HepG2 (cell line): ENCODE results near the gene RHBDL1. TPM values are rescaled to one million over a fixed set of nuclear protein-coding genes. Genes with fewer than 3 reads are reported as not detected.
A peak's percentile ranks its signal among the peaks of the same experiment; 100 is the strongest.

Experiments
- ISL2 ChIP-seq: sonication (generic); formaldehyde crosslinking; IDR thresholded peaks from 2 replicates; pipeline ENCODE4 v1.5.0; 2020; ENCODE audit warnings: missing genetic modification reagents
- KLF13 ChIP-seq: sonication (generic); formaldehyde crosslinking; IDR thresholded peaks from 2 replicates; pipeline ENCODE4 v1.4.0; 2020; ENCODE audit warnings: mild to moderate bottlenecking, missing genetic modification reagents
- KLF15 ChIP-seq: sonication (generic); formaldehyde crosslinking; IDR thresholded peaks from 2 replicates; pipeline ENCODE4 v1.8.1; 2023; ENCODE audit warnings: borderline replicate concordance, mild to moderate bottlenecking, inconsistent platforms, missing genetic modification reagents, mixed read lengths
- MAZ ChIP-seq, 2 experiments: sonication (generic) in 1 of 2; formaldehyde crosslinking in 1 of 2; IDR thresholded peaks; 2 replicates each; pipeline versions ENCODE4 v1.5.0 to v1.6.1; 2012 to 2020; ENCODE audit warnings: low read depth in 2 of 2, mild to moderate bottlenecking in 2 of 2, borderline replicate concordance in 1 of 2, improper control_type of control experiment in 1 of 2, low read length in 1 of 2, missing genetic modification reagents in 1 of 2, moderate library complexity in 1 of 2
- MIXL1 ChIP-seq: IDR thresholded peaks from 2 replicates; pipeline ENCODE4 v1.6.1; 2016
- MTA3 ChIP-seq: sonication (generic); formaldehyde crosslinking; IDR thresholded peaks from 2 replicates; pipeline ENCODE4 v1.4.0; 2020; ENCODE audit warnings: missing genetic modification reagents
- PATZ1 ChIP-seq: sonication (generic); formaldehyde crosslinking; IDR thresholded peaks from 2 replicates; pipeline ENCODE4 v1.4.0; 2020; ENCODE audit warnings: missing genetic modification reagents
- PAX8 ChIP-seq: sonication (generic); formaldehyde crosslinking; IDR thresholded peaks from 2 replicates; pipeline ENCODE4 v1.8.0; 2022; ENCODE audit warnings: mild to moderate bottlenecking, missing genetic modification reagents, borderline replicate concordance
- POLR2A ChIP-seq, 2 experiments: IDR thresholded peaks; 2 replicates each; pipeline ENCODE4 v1.6.1; 2011; ENCODE audit warnings: low read depth in 2 of 2, low read length in 2 of 2, mild to moderate bottlenecking in 1 of 2, moderate library complexity in 1 of 2; ENCODE audit not compliant: insufficient read depth in 1 of 2
- RERE ChIP-seq: IDR thresholded peaks from 2 replicates; pipeline ENCODE4 v1.6.1; 2016; ENCODE audit warnings: low read depth, missing genetic modification reagents, missing compliant biosample characterization
- TEAD3 ChIP-seq: optimal IDR thresholded peaks from 2 replicates; pipeline ENCODE3; 2016; ENCODE audit warnings: borderline replicate concordance
- ZBTB14 ChIP-seq: sonication (generic); formaldehyde crosslinking; IDR thresholded peaks from 2 replicates; pipeline ENCODE4 v1.4.0; 2020; ENCODE audit warnings: missing genetic modification reagents
- ZBTB42 ChIP-seq: sonication (generic); formaldehyde crosslinking; IDR thresholded peaks from 2 replicates; pipeline ENCODE4 v1.5.0; 2020; ENCODE audit warnings: mild to moderate bottlenecking, missing genetic modification reagents
- ZNF441 ChIP-seq: sonication (generic); formaldehyde crosslinking; IDR thresholded peaks from 2 replicates; pipeline ENCODE4 v1.7.0; 2021; ENCODE audit warnings: missing genetic modification reagents, borderline replicate concordance
- ZNF660 ChIP-seq: sonication (generic); formaldehyde crosslinking; IDR thresholded peaks from 2 replicates; pipeline ENCODE4 v1.5.1; 2020; ENCODE audit warnings: mild to moderate bottlenecking, low read depth, missing genetic modification reagents, borderline replicate concordance
- ZSCAN31 ChIP-seq: sonication (generic); formaldehyde crosslinking; IDR thresholded peaks from 2 replicates; pipeline ENCODE4 v1.5.0; 2020; ENCODE audit warnings: low read depth, mild to moderate bottlenecking, missing genetic modification reagents
- polyA plus RNA-seq, 8 experiments: library from polyadenylated mRNA; depleted of rRNA in 3 of 8; stranded (reverse) in 7 of 8; unstranded in 1 of 8; fragments of >200 nt; fragmentation: Illumina TruSeq in 4 of 8; extraction: Trizol in 4 of 8; gene quantifications; 2 replicates each; pipeline versions ENCODE4 v1.2.1 to v1.2.3, GENCODE V29; 2011 to 2016; ENCODE audit warnings: low read depth in 4 of 8, missing spikeins in 1 of 8, mixed read lengths in 1 of 8; ENCODE audit not compliant: insufficient read depth in 1 of 8
- total RNA-seq, 5 experiments: library from RNA; depleted of rRNA; stranded (reverse); fragments of >200 nt; fragmentation: Illumina TruSeq; extraction: Trizol; gene quantifications; 2 replicates each; pipeline ENCODE4 v1.2.3, GENCODE V29; 2016; ENCODE audit warnings: low read depth in 1 of 5

RHBDL1 gene
- total and polyA plus RNA-seq, 2 of the 13 experiments (the other 11 are each of a cell fraction or from before 2014, with no cell fraction given) = 1.8 to 3.8 TPM

- TF ChIP-seq ZBTB42 (CRISPR knock-in tag) (no peak), ZNF660 (CRISPR knock-in tag) (no peak), POLR2A (IDR thresholded peaks at IDR 0.05; ENCODE audit: insufficient read depth in 1 of 2, low read depth in 2 of 2, low read length in 2 of 2) (no peak), TEAD3 (CRISPR knock-in tag) (no peak), RERE (CRISPR knock-in tag) (no peak), KLF13 (CRISPR knock-in tag) (no peak), MAZ (IDR thresholded peaks at IDR 0.05; ENCODE audit: borderline replicate concordance, low read depth, low read length) (no peak), MAZ (CRISPR knock-in tag; IDR thresholded peaks at IDR 0.05; ENCODE audit: low read depth) (peak; percentile 61), ZSCAN31 (CRISPR knock-in tag) (no peak), PAX8 (CRISPR knock-in tag) (no peak), PATZ1 (CRISPR knock-in tag) (no peak), ISL2 (CRISPR knock-in tag) (0 out of 2 replicates have a peak, but pooled peaks have one; percentile 17), ZNF441 (peak; percentile 88), MTA3 (CRISPR knock-in tag) (no peak), ZBTB14 (CRISPR knock-in tag) (peak; percentile 75), MIXL1 (CRISPR knock-in tag) (peak; percentile 30; the same call in 1 of the 2 replicates), KLF15 (CRISPR knock-in tag) (no peak)
Observed at GRCh38 chr16:700684-701584, 25.5 kb downstream of the RHBDL1 start (continued).
